GM21786 (cell line): ENCODE results near the gene NPAS3.

Source experiments
- ATAC-seq: cut with Tn5 transposase; IDR thresholded peaks from one replicate; pipeline ENCODE4 v1.9.1; 2021; ENCODE audit not compliant: unreplicated experiment

The NPAS3 gene

DNA sequence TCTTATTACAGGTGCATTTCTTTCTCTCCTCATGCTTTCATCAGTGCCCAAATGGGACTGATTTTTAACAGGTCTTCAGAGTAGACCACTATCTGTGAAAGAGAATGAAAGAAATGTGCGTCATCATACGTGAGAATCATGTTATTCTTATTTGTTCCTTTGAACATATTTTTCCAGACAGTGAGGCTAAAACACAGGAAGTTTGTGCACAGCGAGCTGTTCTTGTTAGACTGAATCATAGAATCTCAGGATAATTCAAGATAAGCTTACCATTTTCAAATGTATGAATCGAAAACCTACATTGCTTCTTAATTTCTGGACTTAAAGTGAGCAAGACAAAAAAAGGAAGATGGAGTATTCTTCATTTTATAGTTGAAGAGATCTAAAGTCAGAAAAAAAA is 629.1 kb downstream of the NPAS3 start:
- ATAC-seq: no peak

DNA sequence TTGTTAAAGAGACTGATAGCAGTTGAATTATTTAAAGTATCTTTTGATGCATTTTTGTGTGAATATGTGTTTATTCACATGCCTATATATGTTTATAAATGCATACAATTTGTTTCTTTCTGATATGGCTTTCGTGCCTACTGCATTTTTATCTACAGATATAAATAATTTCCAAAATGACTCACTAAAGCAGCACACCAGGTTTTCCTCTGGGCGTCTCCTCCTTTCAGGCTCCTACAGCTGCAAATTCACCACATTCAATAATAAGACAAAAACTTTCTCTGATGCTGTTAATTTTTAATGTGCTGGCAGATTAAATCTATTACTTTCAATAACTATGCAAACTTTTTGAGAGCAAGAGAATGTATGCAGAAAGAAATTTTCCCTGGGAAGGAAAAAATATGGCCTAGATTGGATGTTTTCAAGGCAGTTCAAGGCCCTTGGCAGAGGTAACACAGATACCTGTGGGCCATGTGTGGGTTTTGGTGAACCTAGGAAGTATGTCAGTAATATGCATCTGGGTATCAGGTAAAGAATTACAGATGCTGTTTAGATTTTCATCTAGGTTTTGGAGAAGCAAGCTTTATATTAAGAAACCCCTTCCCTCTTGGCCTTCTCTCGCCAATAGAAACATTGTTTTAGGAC is 630.4 kb downstream of the NPAS3 start:
- no peak for ATAC-seq

DNA sequence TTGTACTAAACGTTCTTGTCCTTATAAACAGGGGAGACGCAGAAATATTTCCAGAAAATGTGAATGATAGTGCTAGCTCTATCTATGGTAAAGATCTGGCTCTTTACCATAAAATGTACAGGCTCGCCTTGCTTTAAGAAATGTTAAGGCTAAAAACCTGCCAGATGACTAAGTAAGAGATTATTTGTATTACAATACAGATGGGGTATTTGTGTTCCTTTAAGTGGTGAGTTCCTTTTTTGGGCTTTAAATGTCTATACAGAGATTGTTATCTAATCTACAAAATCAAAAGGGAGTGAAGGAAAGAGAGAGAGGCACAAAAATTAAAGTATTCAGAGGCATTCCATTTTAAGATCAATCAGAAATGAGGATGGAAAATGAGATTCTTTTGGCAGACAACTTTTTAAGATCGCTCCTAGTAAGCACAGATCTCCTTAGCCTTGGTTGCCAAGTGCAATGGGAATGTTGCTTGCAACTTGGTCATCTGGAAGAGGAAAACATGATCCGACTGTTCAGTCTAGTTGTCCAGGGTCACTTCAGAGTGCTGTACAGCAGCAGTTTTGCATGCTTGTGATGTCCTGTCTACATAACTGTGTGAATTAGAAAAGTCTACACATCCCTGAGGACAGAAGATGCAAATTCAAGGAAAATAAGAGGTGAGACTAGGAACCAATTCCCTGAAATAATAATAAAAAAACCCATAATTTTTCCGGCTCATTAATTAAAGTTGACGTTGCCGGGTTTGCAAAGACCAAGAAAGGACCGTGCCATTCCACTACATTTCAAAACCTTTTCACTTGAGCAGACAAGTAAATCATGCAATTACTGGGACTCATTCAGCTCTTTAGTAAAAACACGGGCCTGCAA is 631.4 kb downstream of the NPAS3 start:
- no peak for ATAC-seq

DNA sequence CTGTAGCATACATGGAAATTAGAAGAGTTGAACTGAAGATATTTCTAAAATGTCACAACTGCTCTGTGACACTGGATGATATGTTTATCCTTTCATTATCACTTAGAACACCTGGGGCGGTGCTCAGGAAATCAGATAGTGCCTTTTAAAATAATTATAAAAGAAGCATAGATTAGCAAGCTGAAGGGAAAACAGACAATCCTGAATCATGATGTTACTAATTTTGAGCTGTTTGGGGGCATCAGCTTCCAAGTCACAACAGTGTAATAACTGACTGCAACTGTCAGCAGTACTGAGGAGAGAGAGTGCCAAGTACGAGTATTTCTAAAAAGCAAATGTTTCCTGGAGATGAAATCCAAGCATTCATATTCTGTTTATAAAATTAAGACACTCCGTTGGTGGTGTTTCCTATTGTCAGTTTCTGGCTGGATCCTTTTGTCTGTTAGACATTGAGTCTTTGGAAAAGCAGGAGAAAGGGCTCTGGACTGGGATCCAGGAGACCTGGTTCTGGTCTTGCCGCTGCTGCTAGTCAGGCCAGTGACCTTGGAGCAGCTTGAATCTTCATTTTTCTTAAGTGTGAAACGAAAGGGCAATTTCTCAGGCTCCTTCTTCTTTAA is 632.1 kb downstream of the NPAS3 start:
- no peak for ATAC-seq

DNA sequence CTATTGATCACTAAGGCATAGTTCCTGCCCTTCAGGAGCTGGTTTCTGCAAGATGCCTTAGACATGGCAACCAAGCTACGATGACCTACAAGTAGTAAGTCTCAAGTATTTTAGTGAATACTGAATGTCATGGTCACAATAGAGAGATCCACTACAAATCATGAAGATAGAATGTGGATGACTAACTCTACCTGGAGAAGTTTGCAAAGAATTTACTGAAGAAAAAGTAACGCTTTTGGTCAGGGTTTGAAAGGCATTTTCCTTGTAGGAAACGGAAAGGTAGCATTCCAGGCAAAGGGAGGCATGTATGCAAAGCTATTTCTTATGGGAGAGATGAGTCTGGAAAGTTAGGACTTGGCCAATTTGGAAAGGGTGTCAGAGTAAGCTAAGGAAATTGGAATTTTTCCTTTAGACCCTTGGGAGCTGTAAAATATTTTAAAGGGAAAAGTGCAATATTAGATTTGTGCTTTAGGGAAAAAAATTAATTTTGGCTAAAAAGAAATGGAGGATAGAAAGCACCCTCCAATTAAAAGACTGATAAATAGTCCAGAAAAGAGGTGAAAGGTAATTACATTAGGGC is 634.7 kb downstream of the NPAS3 start:
- ATAC-seq: no peak

DNA sequence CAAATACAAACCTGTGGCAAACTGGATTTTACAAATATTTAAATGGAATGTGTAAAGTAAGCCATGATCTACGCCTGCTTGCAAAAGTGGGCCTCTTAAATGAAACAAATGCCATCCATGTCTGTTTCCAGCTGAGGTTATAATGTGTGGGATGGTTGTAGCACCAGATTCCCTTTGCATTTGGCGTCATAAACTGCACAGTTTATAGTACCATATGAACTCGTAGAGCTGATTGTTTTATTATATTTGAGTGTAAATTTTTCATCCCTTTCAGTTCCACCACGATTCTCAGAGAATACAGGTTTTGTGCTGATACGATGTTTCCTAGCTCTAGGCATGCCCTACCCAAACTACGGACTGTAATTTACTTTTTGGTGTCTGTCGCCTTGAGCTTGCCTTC is 637.3 kb downstream of the NPAS3 start:
- no peak for ATAC-seq

DNA sequence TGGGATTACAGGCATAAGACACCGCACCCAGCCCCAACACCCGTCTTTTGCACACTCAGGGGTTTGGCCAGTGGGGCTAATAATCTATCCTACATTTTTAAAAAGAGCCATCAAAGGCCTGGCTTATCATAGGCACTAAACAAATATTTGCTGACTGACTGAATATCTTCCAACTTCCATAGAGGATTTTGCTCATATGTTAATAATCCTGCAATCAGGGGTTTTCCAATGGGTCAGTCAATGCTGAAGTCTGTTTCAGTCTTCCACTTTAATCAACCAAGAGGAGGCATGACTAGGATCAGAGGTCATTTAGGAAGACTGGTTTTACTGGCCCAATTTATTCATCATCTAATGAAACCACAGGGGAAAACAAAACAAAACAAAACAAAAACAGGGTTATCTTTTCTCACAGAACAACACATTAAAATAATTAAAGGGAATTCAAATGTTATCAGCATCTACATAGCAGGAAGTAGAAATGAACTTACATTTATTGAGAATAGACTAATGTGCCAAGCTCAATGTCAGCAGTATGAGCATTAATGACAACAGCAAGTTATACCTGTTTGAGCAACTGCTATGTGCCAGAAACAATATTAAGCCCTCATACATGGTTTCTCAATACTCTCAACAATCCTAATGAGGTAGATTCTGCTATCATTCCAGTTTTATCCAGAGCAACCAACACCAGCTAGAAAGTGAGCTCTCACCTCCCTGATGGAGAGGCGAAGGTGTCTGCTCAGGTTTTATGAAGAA is 640.0 kb downstream of the NPAS3 start:
- no peak for ATAC-seq

DNA sequence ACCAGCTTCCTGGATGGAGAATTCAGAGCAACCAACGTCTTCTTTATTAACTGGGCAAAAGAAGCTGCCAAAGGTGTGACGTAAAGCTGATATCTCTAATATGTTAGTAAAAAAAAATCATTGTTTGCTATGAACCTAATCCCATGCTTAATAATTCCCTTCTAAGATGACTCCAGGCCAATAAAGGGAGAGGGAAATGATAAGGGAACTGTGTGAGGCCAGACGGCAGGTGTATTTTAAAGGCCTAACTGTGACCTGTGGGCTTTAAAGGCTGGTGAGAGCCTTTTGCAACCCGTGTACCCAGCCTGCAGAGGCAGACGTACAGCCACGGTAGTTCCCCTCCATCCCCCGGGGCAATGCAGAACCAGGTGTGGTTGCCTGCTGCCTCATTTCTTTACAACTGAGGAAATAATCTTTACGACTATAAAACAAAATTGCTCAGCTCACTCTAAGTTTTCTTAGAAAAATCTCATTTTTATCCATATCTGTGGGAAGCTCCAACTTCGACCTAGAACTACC is 641.6 kb downstream of the NPAS3 start:
- no peak for ATAC-seq

DNA sequence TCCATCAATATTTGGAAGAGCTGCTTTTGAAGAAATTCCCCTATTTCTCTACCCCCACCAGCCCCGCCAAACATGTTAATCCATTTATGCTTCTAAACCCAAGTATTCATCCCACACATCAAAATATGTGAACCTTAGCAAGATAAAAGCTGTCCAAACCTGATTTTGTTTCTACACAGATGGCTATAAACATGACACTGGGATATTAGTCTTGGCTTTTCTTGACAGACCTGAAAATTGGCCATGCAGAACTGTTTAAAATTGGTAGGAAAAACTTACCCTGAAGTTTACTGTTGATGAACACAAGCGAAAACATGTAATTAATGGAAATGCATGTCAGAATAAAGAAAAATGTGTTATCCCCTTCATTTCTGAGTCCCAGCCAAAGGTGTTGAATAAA is 642.2 kb downstream of the NPAS3 start:
- ATAC-seq: no peak

DNA sequence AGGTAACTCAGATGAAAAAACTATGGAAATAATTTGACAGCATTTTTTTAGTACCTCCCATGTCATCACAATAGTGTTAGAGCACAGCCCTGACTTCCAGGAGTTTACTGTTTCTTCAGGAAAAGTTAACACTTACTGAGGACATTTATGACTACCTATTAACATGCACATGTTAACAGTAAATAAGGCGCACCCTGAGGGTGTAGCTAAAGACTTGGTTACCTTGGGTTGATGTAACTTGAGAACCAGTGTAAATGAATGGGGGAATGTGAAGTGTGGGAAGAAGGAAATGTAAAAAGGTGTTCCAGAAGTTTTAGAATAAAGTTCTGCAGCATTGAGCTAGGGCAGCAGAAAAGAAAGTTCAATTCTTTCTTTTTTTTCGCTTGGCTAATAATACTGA is 646.0 kb downstream of the NPAS3 start:
- ATAC-seq: no peak

DNA sequence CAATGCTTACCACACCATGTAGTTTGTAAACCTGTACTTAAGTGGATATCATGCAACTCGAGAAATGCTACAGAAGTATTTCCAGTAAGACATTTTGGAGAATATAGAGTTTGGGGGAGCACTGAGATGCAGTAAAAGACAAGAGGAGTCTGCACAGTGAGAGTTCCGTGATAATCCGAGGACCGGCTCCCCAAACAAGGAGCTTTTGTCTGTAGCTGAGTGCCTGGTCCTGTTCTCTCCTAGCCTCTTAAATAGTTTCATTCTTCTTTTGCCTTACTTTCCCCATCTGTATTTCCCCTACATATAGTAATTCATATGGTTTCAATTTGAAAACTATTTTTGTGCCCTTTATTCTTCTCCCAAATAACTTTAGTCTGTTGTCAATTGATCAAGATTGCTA is 648.1 kb downstream of the NPAS3 start:
- no peak for ATAC-seq

DNA sequence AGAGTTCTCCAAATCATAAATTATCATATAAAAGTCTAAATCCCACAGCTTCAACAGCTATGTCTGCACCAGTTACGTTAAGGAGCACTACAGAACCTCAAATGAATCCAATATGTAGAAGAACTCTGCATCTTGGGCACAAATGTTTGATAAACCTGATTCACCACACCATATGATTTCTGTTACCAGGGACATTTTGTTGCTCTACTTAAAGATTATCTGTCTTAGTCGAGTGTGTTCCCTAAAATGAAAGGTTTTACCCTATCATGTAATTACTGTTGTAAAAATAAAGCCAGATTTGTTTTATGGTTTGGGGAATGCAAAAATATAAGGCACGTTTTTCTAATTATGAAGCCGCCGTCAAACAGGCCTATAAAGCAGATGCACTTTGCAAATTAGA is 649.1 kb downstream of the NPAS3 start:
- no peak for ATAC-seq

DNA sequence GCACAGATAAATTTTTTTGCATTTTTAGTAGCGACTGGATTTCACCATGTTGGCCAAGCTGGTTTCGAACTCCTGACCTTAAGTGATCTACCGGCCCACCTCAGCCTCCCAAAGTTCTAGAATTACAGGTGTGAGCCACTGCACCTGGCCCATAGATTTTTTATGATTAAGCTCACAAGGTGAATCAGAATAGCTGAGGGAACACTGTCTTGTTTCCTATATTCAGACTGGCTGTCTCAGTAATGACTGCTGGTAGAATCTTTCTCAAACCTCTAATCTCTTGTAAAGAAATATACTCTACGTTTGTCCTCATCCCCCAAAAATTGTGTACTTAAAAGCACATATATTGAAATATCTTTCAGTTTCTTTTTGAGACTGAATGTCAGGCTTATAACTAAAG is 650.1 kb downstream of the NPAS3 start:
- ATAC-seq: no peak

DNA sequence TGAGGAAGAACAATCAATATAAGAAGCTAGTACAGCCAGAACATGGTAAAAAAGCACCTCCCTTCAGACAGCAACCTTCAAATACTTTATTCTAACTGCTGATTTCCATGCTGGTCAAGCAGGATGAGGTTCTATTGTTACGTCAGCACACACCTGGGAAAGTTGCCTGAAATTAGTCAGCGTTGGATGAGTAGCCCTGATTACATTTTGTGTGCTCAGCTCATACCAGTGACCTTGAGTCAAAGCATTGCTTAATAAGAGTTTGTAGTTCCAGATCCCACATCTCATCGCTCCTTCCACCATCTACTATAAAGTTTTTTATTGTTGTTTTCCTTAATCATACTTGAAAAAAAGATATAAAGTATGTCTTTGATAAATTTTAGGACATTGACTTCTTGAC is 650.7 kb downstream of the NPAS3 start:
- ATAC-seq: no peak

DNA sequence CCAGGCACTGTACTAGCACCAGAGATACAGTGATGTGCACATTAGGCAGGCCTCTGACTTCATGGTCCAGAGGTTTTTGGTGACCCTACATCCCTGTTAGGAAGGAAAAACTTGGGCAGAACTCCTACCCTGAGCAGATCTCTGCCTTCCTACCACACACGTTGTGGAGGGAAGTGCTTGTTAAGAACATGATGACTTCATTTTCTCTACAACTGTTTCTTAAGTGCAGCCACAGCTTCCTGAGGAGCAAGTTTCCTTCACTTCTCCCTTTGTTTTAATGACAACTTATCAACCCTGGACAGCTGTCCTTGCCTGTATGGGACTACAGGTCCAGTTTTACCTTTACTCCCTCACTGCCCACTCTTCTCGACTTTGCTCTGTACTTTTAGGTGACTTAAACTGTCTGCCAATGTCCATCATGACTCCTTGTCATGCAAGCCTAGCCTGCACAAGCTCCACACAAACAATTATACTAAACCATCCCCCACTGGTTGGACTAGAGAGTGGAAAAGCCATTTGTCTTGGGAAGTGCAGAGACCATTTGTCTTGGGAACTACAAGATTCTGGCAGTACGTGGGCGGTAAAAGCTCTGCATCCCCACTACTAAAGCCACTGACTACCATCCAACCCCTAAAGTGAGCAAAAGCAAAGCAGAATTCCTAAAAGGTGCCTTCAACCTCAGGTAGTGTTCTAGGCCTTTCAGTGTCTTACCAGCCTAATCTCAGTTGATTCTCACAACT is 652.4 kb downstream of the NPAS3 start:
- no peak for ATAC-seq

DNA sequence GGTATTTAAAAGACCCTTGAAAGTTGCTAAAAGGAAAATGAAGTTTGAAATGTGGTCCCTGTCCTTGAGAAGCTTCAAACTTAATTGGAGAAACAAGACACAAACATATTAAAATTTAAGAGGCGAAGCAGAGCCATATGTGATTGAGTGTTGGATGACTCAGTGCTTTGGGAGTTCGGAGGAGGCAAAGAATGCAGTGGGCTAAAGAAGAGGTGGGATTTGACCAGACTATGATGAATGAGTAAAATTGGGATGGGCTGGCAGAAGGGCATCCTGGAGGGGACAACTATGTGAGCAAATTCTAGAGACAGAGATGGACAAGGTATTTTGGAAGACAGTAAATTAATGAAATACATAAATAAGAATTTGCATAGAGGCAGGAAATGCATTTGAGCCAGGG is 653.6 kb downstream of the NPAS3 start:
- no peak for ATAC-seq

DNA sequence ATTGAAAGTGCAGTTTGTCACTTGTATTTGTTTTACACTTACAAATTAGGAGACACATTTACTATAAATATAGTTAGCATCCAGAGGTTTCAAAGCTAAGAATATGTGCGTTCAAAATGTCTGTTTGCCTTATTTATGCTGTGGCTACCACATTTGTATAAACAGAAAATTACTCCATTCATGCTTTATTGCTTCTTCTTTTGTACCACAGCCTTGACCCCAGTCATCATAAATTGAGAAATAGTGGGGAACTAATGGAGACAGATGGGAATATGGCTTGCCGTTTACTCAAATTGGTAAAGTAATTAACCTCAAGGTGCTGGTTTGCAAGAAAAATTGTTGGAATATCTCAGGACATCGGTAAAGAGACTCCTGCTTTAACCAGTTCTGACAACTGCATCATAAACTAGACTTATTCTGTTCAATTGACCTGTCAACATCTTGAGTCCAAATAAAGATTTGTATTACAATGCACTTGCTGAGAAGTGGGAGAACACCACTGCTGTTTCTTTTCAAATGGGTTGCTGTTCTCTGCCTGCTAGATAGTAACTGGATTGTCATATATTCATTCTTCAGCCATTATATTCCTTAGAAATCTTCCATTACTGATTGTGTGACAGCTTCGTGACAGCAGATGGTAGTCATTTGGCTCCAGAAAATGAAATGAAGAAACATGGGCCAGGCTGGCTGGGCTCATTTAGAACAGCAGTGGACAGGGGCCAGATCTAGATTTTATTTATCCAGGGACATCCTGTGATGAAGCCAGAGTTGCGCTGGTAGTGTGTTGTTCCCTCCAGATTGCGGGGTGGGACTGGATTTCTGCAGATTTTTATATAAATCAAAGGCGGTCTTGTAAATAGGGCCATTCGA is 657.8 kb downstream of the NPAS3 start:
- no peak for ATAC-seq

DNA sequence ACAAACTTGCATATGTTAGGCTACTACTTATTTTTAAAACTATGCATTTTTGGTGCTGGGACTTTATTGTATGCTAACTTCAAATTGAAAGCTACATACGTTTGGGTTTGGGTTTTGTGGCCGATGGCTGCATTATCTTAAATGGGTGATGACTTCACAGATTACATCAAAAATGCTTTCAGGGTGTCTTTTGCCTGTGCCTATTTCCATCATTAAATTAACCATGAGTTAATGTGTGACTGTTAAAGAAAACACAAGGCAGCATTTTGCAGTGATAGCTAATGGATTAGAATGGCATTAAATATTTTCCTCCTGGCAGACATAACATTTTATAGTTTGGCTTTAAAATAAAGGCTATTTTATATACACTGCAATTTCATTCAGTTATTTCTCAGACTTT is 659.9 kb downstream of the NPAS3 start:
- ATAC-seq: no peak

DNA sequence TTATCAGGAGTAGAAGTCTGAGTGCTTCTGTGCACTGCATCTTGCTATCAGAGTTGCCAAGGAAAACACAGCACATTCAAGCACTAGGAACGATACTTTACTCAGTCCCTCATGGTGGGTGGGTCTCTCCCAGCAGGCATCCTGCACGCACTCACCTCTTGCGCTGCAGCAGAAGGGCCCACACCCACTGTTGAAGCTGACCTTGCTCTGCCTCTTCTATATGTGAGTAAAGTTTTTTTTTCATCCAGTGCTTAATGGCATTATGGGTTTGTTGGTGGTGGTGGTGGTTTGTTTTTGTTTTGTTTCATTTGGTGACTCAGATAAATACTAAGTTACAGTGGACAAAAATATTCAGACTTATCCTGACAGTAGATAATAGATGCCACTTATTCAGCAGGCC is 663.7 kb downstream of the NPAS3 start:
- ATAC-seq: no peak
